GM23248 (cell line): ENCODE measurements around the gene ABI1.

Experiments
- EZH2 ChIP-seq: fragments of 200-600 bp; sonication (generic); IDR thresholded peaks from 2 replicates; pipeline ENCODE4 v1.6.1; 2018; ENCODE audit warnings: antibody characterized with exemption, mild to moderate bottlenecking; ENCODE audit not compliant: insufficient read depth, poor library complexity, severe bottlenecking
- EZH2phosphoT487 ChIP-seq: fragments of 200-600 bp; sonication (generic); IDR thresholded peaks from 2 replicates; pipeline ENCODE4 v1.6.1; 2018; ENCODE audit warnings: antibody characterized with exemption, moderate library complexity, mild to moderate bottlenecking, low read depth; ENCODE audit not compliant: insufficient read depth

DNA sequence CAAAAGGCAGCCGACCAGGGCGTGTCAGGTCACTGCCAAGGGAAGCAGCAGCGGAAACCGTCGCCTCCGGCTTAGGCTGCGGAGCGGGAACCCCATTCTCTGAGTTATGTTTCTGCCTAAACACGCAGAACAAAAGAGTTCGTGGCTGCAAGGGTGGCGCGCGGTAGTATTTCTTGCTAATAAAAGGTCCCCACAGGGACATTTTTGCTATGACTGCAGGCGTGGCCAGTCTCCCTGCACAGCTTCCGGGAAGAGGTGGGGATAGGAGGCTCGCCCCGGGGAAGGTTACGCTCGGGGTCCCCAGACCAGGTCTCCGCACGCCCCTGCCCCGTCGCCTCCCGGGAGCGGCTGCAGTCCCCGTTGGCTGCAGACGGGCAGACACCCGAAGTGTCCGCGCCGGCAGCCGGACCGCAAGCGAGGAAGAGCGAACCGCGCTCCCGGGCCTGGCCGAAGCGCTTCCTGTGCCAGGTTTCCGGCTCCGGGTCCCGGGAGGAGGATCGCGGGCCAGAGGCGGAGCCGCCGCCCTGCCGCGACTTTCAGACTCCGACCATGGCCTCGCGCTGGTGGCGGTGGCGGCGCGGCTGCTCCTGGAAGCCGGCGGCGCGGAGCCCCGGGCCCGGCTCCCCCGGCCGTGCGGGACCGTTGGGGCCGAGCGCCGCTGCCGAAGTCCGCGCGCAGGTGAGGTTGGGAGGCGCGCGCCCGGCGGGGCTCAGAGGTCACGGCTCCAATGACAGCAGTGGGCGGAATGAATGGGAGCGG lies 163.4 kb downstream of the ABI1 start, which contains the start of gene PDSS1:
- TF ChIP-seq EZH2 (no peak), EZH2phosphoT487 (no peak)
